ENCODE results near the gene NCK2.

NCK2 gene

DNA sequence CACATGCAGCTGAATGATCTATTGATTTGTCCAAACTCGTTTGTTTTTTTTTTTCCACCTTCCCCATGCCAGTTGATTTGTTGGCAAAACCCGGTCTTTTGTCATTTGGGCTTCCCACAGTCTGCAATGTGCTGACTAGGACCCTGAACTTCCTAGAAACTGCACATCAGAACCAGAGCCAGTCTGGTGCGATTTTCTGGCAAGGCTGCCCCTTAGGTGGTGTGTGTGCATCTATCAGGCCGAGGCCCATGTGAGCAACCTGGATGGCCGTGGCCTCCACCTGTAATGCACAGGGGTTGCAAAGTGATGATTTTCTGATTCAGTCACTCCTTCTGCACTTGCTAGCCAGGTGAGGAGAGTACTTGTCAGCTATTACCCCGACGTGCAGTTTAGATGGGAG, 47.8 kb downstream of the NCK2 start:
- no peak for DNase-seq (ENCODE audit: low spot score)

DNA sequence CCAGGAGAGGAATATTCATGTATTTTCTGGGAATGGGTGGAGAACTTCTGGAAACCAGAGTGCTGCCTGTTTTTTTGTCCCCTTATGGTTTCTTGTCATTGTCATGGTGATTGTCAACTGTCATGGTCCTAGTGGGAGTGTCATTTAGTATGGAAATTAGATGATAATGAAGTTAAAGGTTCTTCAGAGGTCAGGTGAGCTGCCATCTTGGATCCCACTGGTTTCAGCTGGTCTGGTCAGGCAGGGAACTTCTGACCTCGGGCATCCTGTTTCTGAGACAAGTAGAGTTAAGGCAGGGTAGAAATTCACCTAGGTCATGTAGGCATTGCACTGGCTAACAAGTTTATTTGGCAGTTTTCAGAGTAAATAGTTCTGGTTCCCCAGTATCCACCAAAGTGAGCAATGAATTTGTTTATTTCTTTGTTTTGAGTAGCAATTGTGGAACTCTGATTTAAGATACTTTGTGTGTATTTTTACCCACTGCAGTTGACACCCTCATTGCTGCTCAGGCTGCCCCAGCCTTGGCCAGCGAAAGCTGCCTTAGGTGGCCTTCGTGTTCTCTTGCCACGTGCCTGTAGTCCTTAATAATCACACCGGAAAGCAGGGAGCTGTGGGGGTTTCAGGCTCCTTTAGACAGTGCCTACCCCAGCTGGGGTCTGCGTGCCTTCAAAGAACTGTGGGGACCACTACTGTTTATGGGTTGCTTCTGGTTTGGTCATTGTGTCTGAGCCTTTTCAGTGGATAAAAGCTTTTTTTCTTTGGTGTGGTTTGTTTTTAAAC, 48.7 kb downstream of the NCK2 start:
- no peak for DNase-seq (ENCODE audit: low spot score)

DNA sequence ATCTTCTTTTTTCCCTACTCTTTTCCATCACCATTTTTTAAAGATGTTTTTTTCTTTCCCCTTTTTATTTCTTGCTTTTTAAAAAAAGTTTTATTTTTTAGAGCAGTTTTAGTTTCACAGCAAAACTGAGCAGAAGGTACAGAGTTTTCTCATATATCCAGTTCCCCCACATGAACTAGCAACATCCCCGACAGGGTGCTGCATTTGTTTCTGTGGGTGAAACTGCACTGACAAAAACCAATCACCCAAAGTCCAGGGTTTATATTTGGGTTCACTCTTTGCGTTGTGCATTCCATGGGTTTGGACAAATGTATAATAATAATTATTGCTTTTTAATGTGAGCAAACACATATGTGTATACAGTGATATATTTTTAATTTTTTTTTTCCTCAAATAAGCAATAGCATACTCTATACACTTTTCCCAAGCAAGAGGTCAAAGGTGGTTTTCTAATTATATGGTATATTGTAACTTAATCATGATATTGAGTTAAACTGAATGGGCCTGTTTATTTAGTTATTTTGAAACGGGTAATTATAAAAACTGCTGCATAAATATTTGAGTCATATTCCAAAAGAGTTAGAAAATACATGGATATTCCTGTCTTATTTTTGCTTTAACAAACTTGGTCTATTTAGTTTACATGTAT, 50.3 kb downstream of the NCK2 start:
- no peak for DNase-seq (ENCODE audit: low spot score)

DNA sequence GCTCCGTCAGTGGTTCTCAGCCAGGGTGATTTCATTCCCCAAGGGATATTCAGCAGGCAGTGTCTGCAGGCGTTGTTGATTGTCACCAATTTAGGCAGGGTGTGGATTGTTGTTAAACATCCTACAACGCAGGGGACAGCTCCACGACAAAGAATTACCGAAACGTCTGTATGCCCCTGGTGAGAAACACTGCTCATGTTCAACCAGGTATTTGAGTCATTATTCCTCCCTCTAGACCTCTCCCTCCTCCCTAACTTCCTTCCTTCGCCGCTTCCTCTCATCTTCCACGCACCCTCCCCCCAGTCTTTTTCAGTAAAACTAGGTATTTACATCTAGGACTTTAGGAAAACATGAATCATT, 50.8 kb downstream of the NCK2 start:
- no peak for DNase-seq (ENCODE audit: low spot score)

DNA sequence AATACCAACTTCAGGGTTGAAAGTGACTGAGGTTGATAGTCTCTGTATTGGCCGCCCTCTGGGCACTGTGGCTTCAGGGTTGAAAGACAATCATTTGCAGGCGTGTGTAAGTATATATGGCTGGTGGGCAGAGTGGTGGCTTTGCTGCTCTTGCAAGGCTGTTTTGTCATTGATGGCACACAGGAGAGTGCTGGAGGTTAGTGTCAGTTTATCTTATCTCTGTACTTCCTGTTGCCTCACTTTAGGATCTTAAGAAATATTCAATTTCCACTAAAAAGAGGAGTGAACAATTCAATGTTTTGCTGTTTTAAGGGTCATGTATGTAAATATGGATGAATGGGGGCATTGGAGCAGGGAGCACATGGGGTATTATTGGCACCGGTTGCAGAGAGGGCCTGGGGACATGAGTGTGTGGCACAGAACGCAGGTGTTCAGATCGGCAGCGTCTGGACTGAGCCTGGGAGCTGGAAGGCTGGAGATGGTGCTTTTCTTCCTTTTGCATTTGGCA, 51.5 kb downstream of the NCK2 start:
- DNase-seq (ENCODE audit: low spot score), result no peak

DNA sequence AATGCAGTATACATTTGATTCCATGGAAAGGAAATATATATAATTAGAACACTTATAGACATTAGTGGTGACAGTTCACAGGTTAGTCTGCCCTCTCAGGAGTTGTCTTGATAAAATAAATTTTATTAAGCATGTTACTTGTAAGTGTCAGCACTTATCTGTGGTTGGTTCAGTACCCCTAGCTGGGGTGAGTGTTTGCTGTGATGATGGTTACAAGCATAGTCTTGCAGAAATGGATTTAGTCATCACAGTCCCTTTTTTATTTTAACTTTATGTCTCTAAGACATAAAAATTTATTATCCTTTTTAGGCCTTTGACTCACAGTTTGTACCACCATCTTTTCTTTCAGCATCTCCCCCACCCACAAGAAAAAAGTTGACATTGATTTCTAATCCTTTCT, 52.1 kb downstream of the NCK2 start:
- DNase-seq (ENCODE audit: low spot score), result no peak

DNA sequence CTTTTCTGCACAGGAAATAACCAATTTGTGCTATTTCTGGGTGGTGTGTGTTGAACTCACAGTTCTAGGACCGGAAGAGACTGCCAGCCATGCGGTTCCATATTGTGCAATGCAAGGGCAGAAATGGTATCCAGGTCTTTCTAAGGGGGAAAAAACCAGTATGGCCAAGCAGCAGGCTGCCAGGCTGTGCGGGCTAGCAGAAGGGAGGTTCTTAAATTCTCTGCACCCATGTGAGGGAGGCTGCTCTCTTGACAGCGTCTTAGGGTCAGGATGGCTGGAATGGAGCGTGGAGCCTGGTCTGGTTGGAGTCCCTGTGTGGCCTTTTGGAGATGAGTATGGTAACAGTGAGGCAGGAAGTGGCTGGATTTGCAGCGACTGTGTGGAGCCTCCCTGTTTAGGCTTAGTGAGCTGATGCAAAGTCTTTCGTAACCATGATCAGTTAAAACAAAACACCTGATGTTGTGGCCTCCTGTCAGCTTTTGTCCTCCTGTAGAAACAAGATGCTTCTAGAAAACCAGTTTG, 52.6 kb downstream of the NCK2 start:
- peak; percentile 60 for DNase-seq (ENCODE audit: low spot score)

DNA sequence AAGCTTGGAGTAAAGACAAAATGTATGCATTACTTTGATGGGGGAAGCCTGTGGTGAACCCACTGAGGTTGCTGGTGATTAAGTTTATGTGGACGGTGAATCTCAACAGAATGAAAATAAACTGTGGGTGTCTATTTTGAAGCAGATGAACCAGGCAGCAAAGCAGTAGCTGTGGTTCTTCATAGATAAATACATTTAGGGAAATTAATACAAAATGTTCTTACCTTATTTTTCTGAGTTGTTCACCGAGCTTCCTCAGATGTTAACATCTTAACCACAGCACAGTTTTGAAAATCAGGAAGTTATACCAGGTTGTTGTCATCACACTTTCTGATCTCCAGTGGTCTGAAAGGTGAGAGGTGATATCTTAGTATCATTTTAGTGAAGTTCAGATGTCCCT, 53.9 kb downstream of the NCK2 start:
- DNase-seq (ENCODE audit: low spot score), result no peak

DNA sequence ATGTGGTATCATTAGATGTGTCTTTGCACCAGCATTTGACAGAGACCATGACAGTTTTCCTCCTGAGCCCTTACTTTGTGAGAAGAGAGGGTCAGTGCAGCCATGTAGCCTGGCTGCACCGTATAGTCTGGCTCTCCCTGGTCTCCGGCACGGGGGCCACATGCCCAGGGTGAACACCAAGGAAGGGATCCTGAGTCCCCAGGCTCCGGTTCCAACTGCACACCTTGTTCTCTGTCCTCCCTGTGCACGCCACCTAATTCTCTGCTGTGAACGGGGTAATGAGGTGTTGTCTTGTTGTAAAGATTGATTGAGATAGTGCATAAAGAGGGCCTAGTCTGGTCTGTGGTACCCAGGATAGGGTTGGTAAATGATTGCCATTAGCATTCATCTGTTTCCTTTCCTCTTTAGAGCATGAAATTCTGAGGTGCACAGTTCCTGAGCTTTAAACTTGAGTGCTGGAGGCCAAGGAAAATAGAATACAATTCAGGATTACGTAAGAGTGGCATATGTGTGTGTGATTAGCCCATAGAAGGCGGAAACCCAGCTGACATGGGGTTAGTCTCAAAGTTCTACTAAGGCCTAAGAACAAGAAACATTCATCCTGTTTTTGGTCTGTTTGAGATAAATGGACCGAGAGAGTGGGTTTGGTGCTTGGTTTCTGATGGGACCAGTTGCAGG, 55.5 kb downstream of the NCK2 start:
- no peak for DNase-seq (ENCODE audit: low spot score)

DNA sequence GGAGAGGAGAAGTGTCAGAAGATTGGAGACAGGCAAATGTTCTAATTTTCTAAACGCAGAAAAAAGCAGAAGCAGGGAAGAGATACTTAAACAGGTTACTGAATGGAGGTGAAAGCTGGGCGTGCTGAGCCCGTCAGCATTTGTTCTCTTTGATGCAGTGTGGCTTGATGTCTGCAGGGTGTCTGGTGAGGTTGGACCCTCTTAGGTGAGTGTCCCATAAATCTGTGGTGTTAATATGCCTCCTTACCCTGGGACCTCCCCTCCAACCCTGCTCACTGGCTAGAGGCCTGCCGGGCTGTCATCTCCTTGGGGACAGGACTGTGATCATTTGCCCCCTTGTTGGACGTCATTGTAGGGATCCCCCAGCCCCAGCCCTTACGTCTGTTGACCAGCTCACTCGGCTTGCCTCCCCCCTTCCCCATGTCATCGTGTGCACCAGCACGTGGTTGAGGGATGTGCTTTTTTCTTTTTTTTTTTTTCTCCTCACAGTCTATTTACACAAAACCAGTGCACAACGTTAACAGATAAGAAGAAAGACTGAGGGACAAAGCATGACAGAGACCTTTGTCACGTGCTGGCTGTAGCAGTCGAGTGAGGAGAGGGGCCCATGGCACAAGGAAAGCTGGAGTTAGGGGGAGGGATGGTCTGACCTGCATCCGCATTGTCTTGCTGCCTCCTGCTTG, 56.4 kb downstream of the NCK2 start:
- no peak for DNase-seq (ENCODE audit: low spot score)

DNA sequence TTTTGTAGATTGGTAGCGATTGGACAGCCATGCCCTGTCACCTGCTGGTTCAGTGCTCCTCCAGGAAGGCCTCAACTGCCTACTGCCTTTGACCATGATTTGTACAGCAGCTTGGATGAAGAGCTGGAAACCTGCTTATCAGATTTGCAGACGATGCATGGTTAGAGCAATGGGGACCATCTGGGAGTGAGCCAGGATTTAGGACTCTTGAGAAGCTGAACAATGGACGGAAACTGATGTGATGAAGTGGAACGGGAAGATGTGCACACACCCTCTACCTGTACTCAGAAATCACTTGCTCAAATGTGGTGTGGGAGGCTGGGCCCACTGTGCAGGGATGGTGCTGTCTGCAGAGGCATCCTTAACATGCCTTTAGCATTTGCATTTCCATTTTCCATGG, 57.2 kb downstream of the NCK2 start:
- DNase-seq (ENCODE audit: low spot score), result no peak

DNA sequence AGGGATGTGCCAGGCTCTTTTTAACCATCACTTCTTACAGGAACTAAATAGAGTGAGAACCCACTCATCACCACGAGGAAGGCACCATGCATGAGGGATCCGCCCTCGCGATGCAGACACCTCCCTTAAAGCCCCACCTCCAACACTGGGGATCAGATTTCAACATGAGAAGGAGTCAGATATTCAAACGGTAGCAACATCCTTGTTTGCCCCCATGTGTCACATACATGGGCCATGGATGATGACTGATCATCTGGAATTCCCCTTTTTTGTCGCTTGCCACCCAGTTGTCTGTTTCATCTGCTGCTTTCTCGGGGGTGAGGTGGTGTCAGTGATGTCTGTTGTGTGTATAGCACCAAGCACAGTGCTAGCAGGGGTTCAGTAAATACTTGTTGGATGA, 57.9 kb downstream of the NCK2 start:
- DNase-seq (ENCODE audit: low spot score), result no peak

DNA sequence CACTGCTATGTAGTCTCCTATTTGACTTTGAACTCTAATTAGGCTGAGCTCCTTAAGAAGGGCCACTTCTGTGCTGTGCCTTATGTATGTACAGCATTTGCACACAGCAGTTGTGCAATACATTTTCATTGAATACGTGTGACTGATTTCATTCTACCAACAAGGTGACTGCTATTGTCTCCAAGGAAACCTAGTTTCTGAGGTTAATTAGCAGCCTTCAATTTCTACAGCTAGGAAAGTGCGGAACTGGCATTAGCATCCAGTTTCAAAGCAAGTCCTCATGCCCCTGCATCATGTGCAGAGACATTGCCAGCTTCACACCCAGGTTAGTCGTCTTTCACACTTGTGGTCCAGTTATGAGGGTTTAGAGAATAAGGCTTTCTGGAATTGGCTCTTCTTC, 58.6 kb downstream of the NCK2 start:
- DNase-seq (ENCODE audit: low spot score), result no peak

DNA sequence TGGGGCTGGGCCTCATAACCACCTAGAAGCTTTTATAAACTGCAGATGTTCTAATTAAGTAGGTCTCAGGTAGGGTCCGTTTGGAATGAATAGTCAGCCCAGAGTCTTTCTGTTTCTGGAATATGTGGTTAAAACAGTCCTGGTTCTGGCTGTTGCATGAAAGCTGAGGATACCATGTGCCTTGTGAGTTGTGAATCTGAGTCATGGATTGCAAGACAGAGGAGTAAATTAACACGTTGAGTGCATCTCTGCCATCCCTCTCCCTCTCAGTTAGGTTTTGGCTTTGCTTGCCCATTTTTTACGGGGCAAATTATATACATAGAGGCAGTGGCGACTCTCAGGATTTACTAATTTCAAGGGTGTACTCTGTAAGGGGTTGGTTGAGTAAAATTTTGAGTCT, 59.1 kb downstream of the NCK2 start:
- no peak for DNase-seq (ENCODE audit: low spot score)

DNA sequence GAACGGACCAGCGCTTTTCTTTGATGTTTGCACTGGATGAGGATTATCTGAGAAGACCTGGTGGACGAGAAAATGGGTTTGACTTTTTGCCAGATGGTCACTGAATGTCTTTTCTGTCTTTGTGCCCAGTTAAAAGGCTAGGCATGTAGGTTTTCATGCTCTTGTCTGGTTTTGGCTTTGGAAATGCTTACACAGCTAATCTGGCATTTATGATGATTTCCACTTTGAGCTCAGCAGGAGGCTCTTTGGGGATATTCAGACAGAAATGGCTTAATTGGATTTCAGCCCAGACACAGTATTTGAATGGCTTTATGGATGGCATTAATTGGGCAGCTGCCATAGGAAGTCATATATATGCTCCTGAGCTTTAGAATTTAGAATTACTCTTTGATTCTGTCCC, 59.6 kb downstream of the NCK2 start:
- no peak for DNase-seq (ENCODE audit: low spot score)

DNA sequence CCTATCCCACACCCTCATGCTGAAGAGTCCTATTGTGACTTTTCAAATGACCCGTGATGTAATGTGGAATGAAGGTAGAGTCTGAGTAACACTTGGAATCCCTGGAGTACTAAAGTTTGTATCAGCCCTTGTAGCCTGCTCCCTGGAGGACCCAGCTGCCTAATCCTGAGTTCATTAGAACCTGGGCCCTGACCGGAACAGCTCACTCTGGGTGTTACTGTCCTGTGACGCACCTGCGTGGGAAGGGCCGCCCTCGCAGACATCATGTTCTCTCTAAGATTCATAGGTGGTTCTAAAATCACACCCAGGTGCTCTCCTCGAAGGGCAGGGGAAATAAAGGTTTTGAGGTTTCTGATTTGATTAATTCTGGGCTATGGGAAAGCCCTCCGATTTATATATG, 62.3 kb downstream of the NCK2 start:
- DNase-seq (ENCODE audit: low spot score), result no peak

DNA sequence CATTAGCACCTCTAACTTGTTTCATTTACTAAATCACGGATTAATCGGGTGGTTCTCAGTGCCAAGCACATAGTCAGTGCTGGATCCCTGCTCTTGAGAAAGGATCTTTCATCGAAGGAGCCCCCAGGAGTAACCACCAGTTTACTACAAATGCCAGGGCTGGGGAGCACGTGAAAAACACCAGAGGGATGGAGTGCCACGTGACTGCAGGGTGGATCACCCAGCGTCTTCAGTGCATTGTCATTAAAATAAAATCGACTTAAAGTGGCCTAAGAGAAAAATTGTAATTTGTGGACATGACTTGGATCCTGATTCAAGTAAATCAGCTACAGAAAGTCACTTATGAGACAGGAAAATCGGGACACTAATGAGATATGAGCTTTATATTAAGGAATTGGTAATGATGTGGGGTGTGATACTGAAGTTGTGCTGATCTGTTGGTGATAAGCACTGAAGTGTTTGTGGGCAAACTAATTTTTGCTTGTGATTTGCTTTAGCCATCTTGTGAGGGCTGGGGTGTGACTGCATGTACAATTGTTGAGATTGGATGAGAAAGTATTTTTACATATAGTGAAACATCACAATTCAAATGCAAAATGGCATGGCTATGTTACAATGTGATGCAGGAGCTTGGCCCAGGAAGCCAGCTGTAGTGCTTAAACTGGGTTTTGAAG, 63.8 kb downstream of the NCK2 start:
- DNase-seq (ENCODE audit: low spot score), result no peak

DNA sequence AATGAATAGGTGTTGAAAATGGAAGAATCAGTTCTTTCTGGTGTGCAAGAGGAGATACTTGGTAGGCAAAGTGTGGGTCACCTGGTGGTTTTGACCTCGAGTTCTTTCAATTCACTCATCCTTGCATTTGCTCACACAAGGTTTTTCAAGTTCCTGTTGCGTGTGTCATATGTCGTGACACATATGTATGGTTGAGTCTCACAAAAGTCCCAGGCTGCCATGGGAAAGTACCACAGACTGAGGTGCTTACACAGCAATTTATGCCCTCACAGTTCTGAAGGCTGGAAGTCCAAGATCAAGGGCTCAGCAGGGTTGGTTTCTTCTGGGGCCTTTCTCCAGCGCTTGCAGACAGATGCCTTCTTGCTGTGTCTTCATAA, 64.4 kb downstream of the NCK2 start:
- no peak for DNase-seq (ENCODE audit: low spot score)

DNA sequence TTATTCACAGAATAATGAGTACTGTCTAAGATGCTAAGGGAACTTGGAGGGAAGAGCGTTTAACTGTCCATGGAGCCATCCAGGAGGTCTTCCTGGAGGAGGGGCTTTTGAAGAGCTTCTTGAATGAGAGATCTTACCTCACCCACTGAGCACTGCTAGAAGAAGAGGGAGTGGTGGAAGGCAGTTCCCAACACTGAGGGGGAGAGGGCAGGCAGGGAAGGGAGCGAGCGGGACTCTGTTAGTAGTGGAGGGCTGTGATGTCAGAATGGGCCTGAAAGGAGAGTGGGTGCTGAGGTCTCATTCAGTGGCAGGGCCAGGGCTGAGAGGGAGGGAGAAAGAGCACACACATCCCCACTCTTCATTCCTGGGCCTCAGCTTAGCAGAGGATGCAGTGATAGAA, 65.0 kb downstream of the NCK2 start:
- no peak for DNase-seq (ENCODE audit: low spot score)

DNA sequence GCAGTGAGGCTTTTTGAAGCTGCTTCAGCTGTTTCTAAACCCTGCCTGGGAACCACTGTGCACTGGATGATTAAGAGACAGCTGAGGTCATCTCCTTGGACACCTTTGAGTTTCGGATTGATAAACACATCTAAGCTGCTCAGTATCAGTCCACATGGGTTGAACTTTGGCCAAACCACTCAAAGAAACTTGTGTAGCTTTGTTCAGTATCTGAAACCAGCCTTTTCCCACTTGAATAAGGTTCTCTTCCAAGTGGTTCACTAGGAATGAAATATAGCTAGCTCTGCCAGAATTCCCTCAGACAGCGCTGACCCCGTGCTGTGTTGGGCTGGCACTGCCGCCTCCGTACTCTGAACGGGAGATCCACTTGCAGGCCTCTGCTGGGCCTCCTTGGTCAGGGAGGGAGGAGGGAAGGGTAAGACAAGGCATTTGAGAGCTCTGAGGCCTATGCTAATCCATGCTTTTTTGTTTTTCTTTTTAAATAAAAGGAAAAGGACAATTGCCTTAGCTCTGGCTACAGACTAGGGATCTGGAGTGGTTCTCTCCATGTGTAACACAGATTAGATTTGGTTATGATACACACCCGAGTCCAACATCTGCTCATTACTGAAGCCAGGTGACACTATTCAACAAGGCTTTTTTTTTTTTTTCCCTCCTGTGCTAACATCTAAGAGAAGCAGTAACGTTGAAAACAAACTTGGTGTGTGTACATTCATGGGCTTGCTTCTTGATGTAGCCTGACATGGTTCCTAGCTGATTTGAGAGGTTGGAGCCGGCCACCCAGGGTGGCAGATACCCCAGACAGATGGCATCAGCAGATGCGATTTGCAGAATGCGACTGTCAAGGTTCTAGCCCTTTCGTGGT, 67.7 kb downstream of the NCK2 start:
- DNase-seq (ENCODE audit: low spot score), result peak; percentile 70

DNA sequence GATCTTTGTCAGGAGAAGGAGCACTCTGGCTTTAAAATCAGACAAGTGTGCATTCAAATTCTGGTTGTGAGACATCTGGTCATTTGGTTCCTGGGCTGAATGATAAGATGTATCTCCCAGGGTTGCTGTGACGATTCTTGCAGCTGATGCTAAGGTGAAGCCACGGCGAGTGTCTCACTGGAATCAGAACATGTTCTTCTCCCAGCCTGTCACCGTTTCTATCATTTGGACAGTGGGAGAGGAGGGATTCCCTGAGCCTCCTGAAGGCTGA, 68.3 kb downstream of the NCK2 start:
- DNase-seq (ENCODE audit: low spot score), result no peak

All from Ammon's horn (tissue), 1 donor.